GM06990 (cell line): ENCODE results near the gene ZNF654.

Experiments
- DNase-seq: peaks from one replicate; pipeline ENCODE4 v3.0.0-alpha.2; 2011; ENCODE audit not compliant: insufficient read length; ENCODE audit errors: extremely low read depth
- H3K27me3 ChIP-seq: replicated peaks from 2 replicates; pipeline ENCODE4 v1.6.0; 2011; ENCODE audit warnings: low read length; ENCODE audit not compliant: control insufficient read depth, insufficient read depth
- H3K36me3 ChIP-seq: 2 replicates; pipeline ENCODE4 v1.5.1; 2011; ENCODE audit warnings: low read length; ENCODE audit not compliant: control insufficient read depth, insufficient read depth
- H3K4me3 ChIP-seq: replicated peaks from 2 replicates; pipeline ENCODE4 v1.5.1; 2011; ENCODE audit warnings: low read depth, mild to moderate bottlenecking, control low read depth, low read length
- TF ChIP-seq, protein P1 (sequence below): IDR thresholded peaks from 2 replicates; pipeline ENCODE4 v1.5.1; 2011; ENCODE audit warnings: low read length, control low read depth, mild to moderate bottlenecking, inconsistent platforms; ENCODE audit not compliant: insufficient read depth, poor library complexity, severe bottlenecking

The ZNF654 gene

DNA sequence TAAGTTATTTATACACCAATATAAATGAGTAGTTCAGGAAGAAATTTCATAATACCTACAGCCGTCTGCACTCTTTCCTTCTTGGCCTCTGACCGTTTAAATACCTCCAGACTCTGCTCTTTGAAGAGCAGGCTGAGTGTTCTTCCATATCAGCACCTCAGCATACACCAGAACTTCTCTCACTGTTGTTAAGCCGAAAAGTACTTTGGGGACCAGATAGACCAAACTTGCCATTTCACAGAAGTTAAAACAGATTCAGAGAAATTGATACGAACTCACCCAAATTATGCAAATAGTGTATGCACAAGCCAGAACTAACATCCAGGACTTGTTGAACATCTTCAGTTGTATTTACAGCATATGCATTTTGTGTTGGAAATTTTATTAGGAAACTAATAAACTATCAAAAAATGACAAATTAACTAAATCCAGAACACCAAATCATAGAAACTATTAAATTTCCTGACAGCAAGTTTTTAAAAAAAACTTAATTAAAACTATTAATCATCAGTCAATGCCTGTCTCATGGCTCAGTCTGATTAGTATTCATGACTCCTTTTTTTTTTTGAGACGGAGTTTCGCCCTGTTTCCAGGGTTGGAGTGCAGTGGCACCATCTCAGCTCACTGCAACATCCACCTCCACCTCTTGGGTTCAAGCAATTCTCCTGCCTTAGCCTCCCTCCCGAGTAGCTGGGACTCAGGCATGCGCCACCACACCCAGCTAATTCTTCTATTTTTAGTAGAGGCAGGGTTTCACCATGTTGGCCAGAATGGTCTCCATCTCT, 24.4 kb upstream of the ZNF654 start:
- TF ChIP-seq, protein P1, sequence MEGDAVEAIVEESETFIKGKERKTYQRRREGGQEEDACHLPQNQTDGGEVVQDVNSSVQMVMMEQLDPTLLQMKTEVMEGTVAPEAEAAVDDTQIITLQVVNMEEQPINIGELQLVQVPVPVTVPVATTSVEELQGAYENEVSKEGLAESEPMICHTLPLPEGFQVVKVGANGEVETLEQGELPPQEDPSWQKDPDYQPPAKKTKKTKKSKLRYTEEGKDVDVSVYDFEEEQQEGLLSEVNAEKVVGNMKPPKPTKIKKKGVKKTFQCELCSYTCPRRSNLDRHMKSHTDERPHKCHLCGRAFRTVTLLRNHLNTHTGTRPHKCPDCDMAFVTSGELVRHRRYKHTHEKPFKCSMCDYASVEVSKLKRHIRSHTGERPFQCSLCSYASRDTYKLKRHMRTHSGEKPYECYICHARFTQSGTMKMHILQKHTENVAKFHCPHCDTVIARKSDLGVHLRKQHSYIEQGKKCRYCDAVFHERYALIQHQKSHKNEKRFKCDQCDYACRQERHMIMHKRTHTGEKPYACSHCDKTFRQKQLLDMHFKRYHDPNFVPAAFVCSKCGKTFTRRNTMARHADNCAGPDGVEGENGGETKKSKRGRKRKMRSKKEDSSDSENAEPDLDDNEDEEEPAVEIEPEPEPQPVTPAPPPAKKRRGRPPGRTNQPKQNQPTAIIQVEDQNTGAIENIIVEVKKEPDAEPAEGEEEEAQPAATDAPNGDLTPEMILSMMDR: no peak
- no peak for DNase-seq
- Histone ChIP-seq H3K4me3 (no peak overlapping the region), H3K36me3 (no peaks in the 10 kb centered on the region), H3K27me3 (no peaks in the 10 kb centered on the region)

DNA sequence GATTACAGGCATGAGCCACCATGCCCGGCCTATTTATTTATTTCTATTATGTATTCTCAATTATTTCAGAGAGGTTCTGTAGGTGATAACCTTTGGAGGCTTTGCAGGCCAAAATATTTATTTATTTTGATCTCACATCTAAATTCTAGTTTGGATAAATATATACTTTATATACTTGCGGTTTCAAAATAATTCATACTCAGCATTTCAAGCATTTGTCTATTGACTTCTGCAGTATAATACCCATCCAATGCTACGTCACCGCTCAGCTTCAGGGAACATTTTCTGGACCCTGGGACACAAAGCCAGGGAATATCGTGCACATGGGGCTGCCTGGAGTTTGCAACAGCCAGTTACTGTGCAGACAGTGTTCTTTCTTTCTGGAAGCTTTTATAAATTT, 22.8 kb upstream of the ZNF654 start:
- TF ChIP-seq, protein P1: no peak
- no peak for DNase-seq
- no peak overlapping the region for H3K4me3 ChIP-seq
- H3K27me3 ChIP-seq: no peaks in the 10 kb centered on the region
- no peaks in the 10 kb centered on the region for H3K36me3 ChIP-seq

DNA sequence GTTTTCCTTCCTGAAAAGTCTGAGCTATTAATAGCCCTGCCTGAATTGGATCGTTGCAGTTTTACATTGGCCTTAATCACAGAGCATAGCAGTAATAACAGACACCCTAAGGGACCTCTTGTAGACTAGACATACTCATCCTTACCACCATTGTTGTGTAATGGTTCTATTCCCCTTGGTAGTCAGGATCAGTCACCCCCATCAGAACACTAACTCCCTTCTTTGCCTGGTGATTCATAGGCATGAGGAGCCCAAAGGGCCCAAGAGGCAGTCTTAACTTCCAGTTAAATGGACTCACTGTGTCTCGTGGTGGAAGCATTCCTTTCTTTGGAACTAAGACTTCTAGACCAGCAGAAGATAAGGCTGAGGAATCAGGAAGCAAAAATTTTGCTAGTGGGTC, 20.5 kb upstream of the ZNF654 start:
- no peak for DNase-seq

DNA sequence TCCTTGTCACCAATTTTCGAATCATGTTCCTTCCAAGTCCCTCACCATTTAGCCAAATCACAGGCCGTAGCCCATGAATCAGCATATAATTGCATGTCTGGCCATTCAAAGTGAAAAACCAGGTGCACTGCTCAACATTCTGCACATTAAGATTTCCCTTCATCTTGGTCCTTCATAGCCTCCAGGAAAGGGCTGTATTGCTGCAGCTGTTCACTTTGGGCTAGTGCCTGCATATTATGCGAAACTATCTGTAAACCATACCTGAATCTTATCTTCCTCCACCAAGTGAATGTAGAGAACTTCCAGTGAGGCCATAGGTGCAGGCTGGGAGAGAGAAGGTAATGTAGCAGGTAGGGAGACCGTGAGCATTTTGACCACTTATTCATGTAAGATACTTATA, 18.5 kb upstream of the ZNF654 start:
- Histone ChIP-seq H3K27me3 (no peaks in the 10 kb centered on the region), H3K36me3 (no peaks in the 10 kb centered on the region), H3K4me3 (no peak overlapping the region)
- TF ChIP-seq, protein P1: no peak
- no peak for DNase-seq

More for the DNA sequence above, 20.5 kb upstream of the ZNF654 start:
- TF ChIP-seq, protein P1: no peak
- no peak overlapping the region for H3K4me3 ChIP-seq
- H3K27me3 ChIP-seq: no peaks in the 10 kb centered on the region
- no peaks in the 10 kb centered on the region for H3K36me3 ChIP-seq

DNA sequence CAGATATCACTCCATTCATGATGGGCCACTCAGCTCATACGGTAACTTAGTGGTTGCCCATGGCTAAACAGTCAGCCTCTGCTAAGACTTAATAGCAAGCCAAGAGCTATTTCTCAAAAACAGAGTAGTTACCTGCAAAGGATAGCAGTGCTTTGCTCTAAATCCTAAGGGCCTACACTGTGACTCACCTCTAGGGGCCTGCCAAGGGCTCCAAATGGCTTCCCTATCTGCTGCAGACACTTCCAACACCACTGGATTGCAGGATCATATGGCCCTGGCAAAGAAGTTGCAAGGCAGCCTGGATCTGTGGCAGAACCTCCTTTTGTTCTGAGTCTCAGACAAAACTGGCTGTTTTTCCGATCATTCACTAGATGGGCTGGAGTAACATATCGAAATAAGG, 18.1 kb upstream of the ZNF654 start:
- Histone ChIP-seq H3K36me3 (no peaks in the 10 kb centered on the region), H3K4me3 (no peak overlapping the region), H3K27me3 (no peaks in the 10 kb centered on the region)
- TF ChIP-seq, protein P1: no peak
- DNase-seq: no peak
